ENCODE data around the gene ARRDC2. TPM values are rescaled to one million over a fixed set of nuclear protein-coding genes. Genes with fewer than 3 reads are reported as not detected.
"Not testable (repeated sequence)": the region's sequence is repeated elsewhere in the genome, so short reads cannot be mapped to it uniquely, and the experiment has no call there.

Gene ARRDC2
- total RNA-seq, 1 donor from 2014 or later: 45.0 TPM

DNA sequence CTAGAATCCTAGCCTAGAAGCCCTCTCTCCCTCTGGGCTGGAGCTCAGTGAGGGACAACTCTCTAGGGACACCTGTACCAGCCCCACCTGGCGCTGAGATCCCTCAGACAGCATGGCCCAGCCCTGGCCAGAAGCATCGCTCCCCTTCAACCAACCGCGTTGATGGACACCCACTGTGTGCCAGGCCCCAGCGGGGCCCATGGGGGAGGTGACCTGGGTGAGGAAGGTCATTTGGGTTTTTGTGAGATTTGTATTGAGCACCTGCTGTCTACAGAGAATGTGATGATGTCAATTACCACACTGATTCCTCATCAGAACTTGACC lies 9.2 kb upstream of the ARRDC2 start:
- intact Hi-C loops (cut with micrococcal nuclease): loop anchor here (5.0 kb wide), 1 partner anchor 126 kb away; the partner anchor contains the start of gene SLC5A5
- DNase-seq (ENCODE audit: low spot score): no peak
- Mint-ChIP-seq H3K9me3 (no peaks in the 10 kb centered on the region), H3K27me3 (ENCODE audit: insufficient read depth) (peaks cover 6% of the 10 kb centered on the region), H3K4me3 (peak overlapping the region; percentile 34), H3K27ac (no peak overlapping the region), H3K4me1 (ENCODE audit: low read depth) (peaks cover 26% of the 10 kb centered on the region), H3K36me3 (ENCODE audit: low read depth) (peaks cover 8% of the 10 kb centered on the region)

DNA sequence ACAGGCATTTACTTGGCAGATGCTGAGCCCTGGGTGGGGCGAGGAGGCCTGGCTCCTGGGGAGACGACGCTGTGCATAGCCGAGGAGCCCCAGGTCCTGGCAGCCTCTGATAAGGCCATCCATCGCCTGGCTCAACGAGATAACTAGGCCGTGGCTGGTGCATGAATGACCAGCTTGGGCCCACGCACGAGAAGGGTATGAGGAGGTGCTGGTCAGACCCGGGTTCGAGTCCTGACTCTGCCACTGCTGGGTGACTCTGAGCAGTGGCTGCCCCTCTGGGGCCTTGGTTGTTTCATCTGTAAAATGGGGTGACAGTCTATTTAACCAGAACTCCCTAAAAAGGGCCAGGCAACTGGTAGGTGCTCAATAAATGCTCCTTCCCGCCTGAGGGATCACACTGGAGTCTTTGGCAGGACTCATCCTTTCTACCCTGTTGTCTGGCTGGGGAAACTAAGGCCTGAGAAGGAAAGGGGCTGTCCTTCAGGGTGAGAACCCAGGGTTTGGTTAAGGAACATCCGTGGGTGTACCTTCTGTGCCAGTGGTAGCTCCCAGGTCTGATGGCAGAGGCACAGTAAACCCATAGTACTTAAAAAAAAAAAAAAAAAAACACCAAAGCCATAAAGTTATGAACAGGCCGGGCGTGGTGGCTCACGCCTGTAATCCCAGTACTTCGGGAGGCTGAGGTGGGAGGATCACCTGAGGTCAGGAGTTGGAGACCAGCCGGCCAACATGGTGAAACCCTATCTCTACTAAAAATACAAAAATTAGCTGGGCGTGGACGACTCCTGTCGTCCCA lies 8.1 kb upstream of the ARRDC2 start:
- intact Hi-C loops (cut with micrococcal nuclease): loop anchor here (1.0 to 10.0 kb wide), 3 partner anchors 8 to 325 kb away; partner anchors contain the start of genes ARRDC2, LSM4 and SLC5A5
- Mint-ChIP-seq H3K27ac (peak overlapping the region; percentile 95), H3K4me1 (ENCODE audit: low read depth) (peaks cover 26% of the 10 kb centered on the region), H3K36me3 (ENCODE audit: low read depth) (peaks cover 8% of the 10 kb centered on the region), H3K4me3 (peak overlapping the region; percentile 81), H3K9me3 (no peaks in the 10 kb centered on the region), H3K27me3 (ENCODE audit: insufficient read depth) (peaks cover 6% of the 10 kb centered on the region)
- no peak for DNase-seq (ENCODE audit: low spot score)

DNA sequence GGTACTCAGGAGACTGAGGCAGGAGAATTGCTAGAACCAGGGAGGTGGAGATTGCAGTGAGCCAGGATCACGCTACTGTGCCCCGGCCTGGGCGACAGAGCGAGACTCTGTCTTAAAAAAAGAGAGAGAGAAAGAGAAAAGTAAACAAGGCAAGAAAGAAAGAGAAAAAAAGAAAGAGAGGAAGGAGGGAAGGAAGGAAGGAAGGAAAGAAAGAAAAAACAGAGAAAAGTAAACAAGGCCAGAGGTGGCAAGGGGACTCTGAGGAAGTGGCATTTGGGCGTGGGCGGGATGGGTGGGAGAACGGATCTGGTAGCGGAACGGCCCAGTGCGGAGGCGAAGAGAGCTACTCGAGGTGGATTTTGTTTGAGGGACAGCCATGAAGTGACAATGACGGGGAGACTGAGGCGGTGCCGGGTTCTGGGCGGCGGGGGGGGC lies 7.5 kb upstream of the ARRDC2 start:
- peaks cover 9% of the 10 kb centered on the region for H3K36me3 Mint-ChIP-seq (ENCODE audit: low read depth)
- no peaks in the 10 kb centered on the region for H3K9me3 Mint-ChIP-seq
- H3K4me1 Mint-ChIP-seq (ENCODE audit: low read depth): peaks cover 26% of the 10 kb centered on the region
- peaks cover 6% of the 10 kb centered on the region for H3K27me3 Mint-ChIP-seq (ENCODE audit: insufficient read depth)
- H3K27ac Mint-ChIP-seq: peak overlapping the region; percentile 95
- intact Hi-C loops (cut with micrococcal nuclease): loop anchor here (1.0 to 10.0 kb wide), 2 partner anchors 8 to 324 kb away; partner anchors contain the start of genes ARRDC2 and LSM4
- DNase-seq (ENCODE audit: low spot score): no peak
- H3K4me3 Mint-ChIP-seq: peak overlapping the region; percentile 81

DNA sequence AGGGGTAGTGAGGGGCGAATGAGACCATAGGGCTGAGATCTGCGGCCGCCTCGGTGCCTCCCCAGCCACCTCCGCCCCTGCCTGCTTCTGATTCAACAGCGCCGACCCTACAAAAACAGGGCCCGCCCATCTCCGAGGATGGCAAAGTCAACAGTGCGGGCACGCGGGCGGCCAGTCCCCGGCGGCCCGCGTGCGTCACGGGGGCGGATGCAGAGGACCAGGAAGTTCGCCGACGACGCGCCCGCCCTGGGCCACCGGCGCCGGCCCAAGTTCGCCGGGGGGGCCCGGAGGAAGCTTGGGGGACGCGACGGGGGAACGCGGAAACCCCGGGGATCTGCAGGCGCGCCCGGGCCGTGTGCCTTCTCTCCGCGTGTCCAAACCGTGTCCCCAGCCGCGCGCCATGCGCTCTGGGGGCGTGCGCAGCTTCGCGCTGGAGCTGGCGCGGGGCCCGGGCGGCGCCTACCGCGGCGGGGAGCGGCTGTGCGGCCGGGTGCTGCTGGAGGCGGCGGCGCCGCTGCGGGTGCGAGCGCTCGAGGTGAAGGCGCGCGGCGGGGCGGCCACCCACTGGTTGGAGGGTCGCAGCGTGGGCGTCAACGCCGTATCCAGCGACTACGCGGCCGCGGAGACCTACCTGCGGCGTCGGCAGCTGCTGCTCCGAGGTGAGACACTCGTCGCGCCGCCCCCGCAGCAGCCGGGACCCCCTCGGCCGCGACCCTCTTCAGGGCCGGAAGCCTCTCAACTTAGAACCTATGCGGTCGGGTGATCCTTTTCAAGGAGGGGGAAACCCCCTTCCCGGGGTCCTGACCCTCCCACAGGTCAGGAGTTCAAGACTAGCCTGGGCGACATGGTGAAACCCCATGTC lies 6.8 kb upstream of the ARRDC2 start:
- peak overlapping the region; percentile 92 for H3K4me3 Mint-ChIP-seq
- no peaks in the 10 kb centered on the region for H3K9me3 Mint-ChIP-seq
- peak; percentile 86 for DNase-seq (ENCODE audit: low spot score)
- H3K4me1 Mint-ChIP-seq (ENCODE audit: low read depth): peaks cover 27% of the 10 kb centered on the region
- H3K27me3 Mint-ChIP-seq (ENCODE audit: insufficient read depth): peaks cover 2% of the 10 kb centered on the region
- H3K36me3 Mint-ChIP-seq (ENCODE audit: low read depth): peaks cover 9% of the 10 kb centered on the region
- intact Hi-C loops (cut with micrococcal nuclease): loop anchor here (1.0 to 10.0 kb wide), 2 partner anchors 7 to 324 kb away; partner anchors contain the start of genes ARRDC2 and LSM4
- peak overlapping the region; percentile 95 for H3K27ac Mint-ChIP-seq

DNA sequence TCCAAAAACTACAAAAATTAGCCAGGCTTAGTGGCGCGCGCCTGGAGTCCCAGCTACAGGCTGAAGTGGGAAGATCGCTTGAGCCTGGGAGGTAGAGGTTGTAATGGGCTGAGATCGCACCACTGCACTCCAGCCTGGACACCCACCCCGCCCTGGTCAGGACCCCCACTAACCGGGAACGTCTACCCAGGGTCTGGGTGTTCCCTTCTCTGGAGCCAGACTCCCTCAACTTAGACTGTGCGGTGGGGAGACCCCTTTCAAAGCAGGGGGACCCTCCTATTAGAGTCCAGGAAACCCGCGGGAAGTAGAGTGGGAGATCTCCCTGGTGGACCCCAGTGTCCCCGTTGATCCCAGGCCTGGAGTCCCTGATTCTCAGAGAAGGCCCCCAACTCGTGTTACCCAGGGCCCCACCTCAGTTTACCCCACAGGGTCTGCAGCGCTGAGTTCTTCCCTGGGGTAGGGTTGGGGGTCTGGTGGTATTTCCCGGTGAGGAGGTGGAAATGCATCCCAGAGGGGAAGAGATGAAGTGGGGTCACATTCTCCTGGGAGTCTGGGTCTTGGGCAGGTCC lies 6.1 kb upstream of the ARRDC2 start:
- Mint-ChIP-seq H3K4me3 (peak overlapping the region; percentile 92), H3K4me1 (ENCODE audit: low read depth) (peaks cover 30% of the 10 kb centered on the region), H3K27me3 (ENCODE audit: insufficient read depth) (no peaks in the 10 kb centered on the region), H3K27ac (peak overlapping the region; percentile 84), H3K9me3 (no peaks in the 10 kb centered on the region), H3K36me3 (ENCODE audit: low read depth) (peaks cover 11% of the 10 kb centered on the region)
- DNase-seq (ENCODE audit: low spot score): no peak
- intact Hi-C loops (cut with micrococcal nuclease): loop anchor here (10.0 kb wide), 1 partner anchor 323 kb away; the partner anchor contains the start of gene LSM4

DNA sequence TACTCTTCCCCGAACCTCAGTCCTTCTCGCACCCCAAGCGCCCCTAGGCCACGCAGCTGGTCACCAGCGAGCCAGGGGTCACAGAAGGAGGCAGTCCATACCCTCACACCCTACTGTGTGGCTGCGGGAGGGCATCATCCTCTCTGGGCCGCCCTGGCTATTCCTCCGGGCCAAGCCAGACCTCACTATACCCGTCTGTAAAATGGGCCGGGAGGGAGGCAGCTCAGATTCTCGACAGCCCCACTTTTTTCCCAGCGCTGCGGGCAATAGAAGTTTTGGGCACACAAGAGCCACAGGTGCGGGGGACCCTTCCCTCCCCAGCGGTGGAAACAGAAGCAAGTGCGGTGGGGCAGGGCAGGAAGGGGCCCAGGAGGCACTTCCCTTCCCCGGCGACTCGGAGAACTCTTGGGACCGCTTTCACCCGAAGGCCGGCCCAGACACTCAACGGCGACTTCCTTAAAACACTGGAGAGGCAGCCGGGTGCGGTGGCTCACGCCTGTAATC lies 5.6 kb upstream of the ARRDC2 start:
- H3K4me1 Mint-ChIP-seq (ENCODE audit: low read depth): peaks cover 32% of the 10 kb centered on the region
- peaks cover 14% of the 10 kb centered on the region for H3K36me3 Mint-ChIP-seq (ENCODE audit: low read depth)
- no peaks in the 10 kb centered on the region for H3K9me3 Mint-ChIP-seq
- peak overlapping the region; percentile 63 for H3K27ac Mint-ChIP-seq
- DNase-seq (ENCODE audit: low spot score): no peak
- intact Hi-C loops (cut with micrococcal nuclease): loop anchor here (10.0 kb wide), 1 partner anchor 322 kb away; the partner anchor contains the start of gene LSM4
- H3K4me3 Mint-ChIP-seq: peak overlapping the region; percentile 92
- no peaks in the 10 kb centered on the region for H3K27me3 Mint-ChIP-seq (ENCODE audit: insufficient read depth)

DNA sequence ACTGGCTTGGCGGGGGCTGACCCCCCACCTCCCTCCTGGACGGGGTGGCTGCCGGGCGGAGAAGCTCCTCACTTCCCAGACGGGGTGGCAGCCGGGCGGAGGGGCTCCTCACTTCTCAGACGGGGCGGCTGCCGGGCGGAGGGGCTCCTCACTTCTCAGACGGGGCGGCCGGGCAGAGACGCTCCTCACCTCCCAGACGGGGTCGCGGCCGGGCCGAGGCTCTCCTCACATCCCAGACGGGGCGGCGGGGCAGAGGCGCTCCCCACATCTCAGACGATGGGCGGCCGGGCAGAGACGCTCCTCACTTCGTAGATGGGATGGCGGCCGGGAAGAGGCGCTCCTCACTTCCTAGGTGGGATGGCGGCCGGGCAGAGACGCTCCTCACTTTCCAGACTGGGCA lies 2.2 kb upstream of the ARRDC2 start:
- H3K9me3 Mint-ChIP-seq; H3K27ac Mint-ChIP-seq; DNase-seq (ENCODE audit: low spot score); H3K4me3 Mint-ChIP-seq; H3K27me3 Mint-ChIP-seq (ENCODE audit: insufficient read depth): not testable (repeated sequence)
- H3K36me3 Mint-ChIP-seq (ENCODE audit: low read depth): peaks cover 30% of the 10 kb centered on the region
- H3K4me1 Mint-ChIP-seq (ENCODE audit: low read depth): peaks cover 38% of the 10 kb centered on the region
- intact Hi-C loops (cut with micrococcal nuclease): loop anchor here (5.0 to 10.0 kb wide), 2 partner anchors 167 to 319 kb away; partner anchors contain the start of genes IFI30 and LSM4

DNA sequence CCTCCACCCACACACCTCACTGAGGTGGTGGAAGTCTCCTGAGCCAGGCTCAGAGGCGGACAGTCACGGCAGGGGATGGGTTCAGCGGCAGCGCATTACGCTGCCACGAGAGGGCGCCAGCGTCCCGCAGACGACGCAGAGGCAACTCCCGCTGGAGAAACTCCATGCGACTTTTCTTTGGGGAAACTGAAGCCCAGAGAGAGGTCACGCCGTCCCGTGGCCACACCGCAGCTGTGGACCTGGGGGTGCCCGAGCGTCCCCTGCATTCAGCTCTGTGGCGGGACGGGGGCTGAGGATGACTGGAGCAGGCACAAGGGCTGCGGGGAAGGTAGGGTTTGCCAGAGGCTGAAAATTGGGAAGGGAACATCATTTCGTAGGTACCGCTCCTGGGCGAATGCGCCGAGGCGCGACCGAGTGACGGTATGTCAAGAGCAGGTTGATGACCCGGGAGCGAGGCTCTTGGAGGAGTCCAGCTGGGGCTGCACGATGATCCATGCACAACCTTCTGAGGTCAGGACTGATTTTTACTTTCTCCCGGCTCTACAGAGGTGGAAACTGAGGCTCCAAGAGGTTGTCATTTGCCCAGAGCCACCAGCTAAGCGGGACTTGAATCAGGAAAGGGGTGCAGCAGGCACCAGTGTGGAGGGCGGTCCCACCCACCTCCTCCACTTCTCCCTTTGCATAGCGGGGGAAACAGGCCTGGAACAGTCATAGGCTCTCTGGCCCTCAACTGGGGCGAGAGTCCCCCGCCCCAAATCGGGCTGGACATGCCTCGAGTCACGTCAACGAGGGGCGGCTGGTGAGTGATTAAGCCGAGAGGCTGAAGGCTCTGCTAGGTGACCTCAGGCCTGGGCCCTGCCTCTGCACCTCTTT lies 690 bp upstream of the ARRDC2 start:
- Mint-ChIP-seq H3K4me1 (ENCODE audit: low read depth) (peaks cover 47% of the 10 kb centered on the region), H3K36me3 (ENCODE audit: low read depth) (peaks cover 33% of the 10 kb centered on the region), H3K4me3 (peak overlapping the region; percentile 93), H3K9me3 (no peaks in the 10 kb centered on the region), H3K27ac (peak overlapping the region; percentile 93), H3K27me3 (ENCODE audit: insufficient read depth) (no peaks in the 10 kb centered on the region)
- intact Hi-C loops (cut with micrococcal nuclease): loop anchor here (1.0 to 10.0 kb wide), 3 partner anchors 51 to 318 kb away; partner anchors contain the start of genes IFI30 and LSM4
- peak; percentile 77 for DNase-seq (ENCODE audit: low spot score)

DNA sequence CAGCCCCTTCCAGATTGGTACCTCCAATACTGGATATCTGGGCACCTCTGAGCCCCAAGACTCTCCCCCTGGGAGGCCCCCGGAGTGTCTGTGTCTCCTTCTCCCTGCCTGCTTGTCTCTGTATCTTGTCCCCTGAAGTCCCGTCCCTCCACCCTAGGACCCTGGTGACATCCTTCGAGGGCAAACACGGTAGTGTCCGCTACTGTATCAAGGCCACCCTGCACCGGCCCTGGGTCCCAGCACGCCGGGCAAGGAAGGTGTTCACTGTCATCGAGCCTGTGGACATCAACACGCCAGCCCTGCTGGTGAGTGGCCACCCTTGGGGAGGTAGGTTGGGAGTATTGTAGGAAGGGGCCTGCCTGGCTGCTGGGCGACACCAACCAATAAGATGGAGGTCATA lies 844 bp downstream of the ARRDC2 start:
- H3K9me3 Mint-ChIP-seq: no peaks in the 10 kb centered on the region
- intact Hi-C loops (cut with micrococcal nuclease): loop anchor here (1.0 to 10.0 kb wide), 7 partner anchors 9 to 316 kb away; partner anchors contain the start of genes IFI30, IL12RB1, LSM4 and PIK3R2
- H3K4me3 Mint-ChIP-seq: peak overlapping the region; percentile 93
- H3K36me3 Mint-ChIP-seq (ENCODE audit: low read depth): peaks cover 40% of the 10 kb centered on the region
- no peaks in the 10 kb centered on the region for H3K27me3 Mint-ChIP-seq (ENCODE audit: insufficient read depth)
- peak overlapping the region; percentile 62 for H3K27ac Mint-ChIP-seq
- no peak for DNase-seq (ENCODE audit: low spot score)
- peaks cover 53% of the 10 kb centered on the region for H3K4me1 Mint-ChIP-seq (ENCODE audit: low read depth)

DNA sequence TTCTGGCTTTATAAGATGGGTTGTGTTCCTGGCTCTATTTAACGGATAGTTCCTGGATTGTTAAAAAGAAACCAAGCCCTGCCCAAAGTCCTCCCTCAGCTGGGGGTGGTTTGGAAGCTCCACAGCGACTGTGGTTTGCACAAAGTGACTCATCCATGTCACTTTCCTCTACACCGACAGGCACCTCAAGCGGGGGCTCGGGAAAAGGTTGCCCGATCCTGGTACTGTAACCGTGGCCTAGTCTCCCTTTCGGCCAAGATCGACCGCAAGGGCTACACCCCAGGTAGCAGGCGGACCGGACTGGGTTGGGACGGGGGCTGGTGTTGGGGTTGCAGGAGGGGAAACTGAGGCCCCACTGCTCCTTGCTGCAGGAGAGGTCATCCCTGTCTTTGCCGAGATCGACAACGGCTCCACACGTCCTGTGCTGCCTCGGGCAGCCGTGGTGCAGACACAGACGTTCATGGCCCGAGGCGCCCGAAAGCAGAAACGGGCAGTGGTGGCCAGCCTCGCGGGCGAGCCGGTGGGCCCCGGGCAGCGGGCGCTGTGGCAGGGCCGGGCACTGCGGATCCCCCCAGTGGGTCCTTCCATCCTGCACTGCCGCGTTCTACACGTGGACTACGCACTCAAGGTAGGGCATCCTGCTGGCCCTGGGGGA lies 1.6 kb downstream of the ARRDC2 start:
- intact Hi-C loops (cut with micrococcal nuclease): loop anchor here (2.0 to 10.0 kb wide), 3 partner anchors 143 to 315 kb away; partner anchors contain the start of genes IFI30, LSM4 and PIK3R2
- no peaks in the 10 kb centered on the region for H3K27me3 Mint-ChIP-seq (ENCODE audit: insufficient read depth)
- H3K36me3 Mint-ChIP-seq (ENCODE audit: low read depth): peaks cover 47% of the 10 kb centered on the region
- H3K9me3 Mint-ChIP-seq: no peaks in the 10 kb centered on the region
- H3K27ac Mint-ChIP-seq: peak overlapping the region; percentile 71
- H3K4me3 Mint-ChIP-seq: peak overlapping the region; percentile 93
- DNase-seq (ENCODE audit: low spot score): no peak
- peaks cover 61% of the 10 kb centered on the region for H3K4me1 Mint-ChIP-seq (ENCODE audit: low read depth)

DNA sequence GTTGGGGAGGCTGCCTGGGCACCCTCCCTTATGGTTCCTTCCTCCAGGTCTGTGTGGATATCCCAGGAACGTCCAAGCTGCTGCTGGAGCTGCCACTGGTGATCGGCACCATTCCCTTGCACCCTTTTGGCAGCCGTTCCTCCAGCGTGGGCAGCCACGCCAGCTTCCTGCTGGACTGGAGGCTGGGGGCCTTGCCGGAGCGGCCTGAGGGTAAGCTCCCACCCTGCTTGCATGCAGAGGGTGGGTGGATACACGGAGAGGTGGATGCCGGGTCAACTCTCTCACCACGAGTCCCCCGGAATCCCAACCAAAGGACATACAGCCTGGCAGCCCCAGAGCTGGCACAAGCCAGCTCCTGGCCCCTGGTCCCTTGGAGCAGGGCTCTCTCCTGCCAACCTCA lies 2.2 kb downstream of the ARRDC2 start:
- Mint-ChIP-seq H3K9me3 (no peaks in the 10 kb centered on the region), H3K4me1 (ENCODE audit: low read depth) (peaks cover 67% of the 10 kb centered on the region), H3K36me3 (ENCODE audit: low read depth) (peaks cover 50% of the 10 kb centered on the region), H3K27ac (no peak overlapping the region), H3K27me3 (ENCODE audit: insufficient read depth) (no peaks in the 10 kb centered on the region), H3K4me3 (peak overlapping the region; percentile 80)
- intact Hi-C loops (cut with micrococcal nuclease): no loop called here
- DNase-seq (ENCODE audit: low spot score): no peak

Data from activated T-helper 1 cell treated with anti-CD3 and anti-CD28 coated beads, Interleukin-12 subunit alpha, Interleukin-12 subunit beta, Interleukin-2, Interleukin-4 antibody, amounts not matched to agents 30 ng/mL and 10 ng/mL and 1 ng/mL, durations not matched to agents 14 hours and 24 hours and 36 hours (primary cell).